ENCODE measurements around the gene CYP4F22. TPM values are rescaled to one million over a fixed set of nuclear protein-coding genes. Genes with fewer than 3 reads are reported as not detected.

The CYP4F22 gene
- total RNA-seq, 1 experiment from 2014 or later: not detected

GRCh38 chr19:15534957-15535864, 26.9 kb downstream of the CYP4F22 start:
- no peak for DNase-seq (ENCODE audit: low read depth)

DNA sequence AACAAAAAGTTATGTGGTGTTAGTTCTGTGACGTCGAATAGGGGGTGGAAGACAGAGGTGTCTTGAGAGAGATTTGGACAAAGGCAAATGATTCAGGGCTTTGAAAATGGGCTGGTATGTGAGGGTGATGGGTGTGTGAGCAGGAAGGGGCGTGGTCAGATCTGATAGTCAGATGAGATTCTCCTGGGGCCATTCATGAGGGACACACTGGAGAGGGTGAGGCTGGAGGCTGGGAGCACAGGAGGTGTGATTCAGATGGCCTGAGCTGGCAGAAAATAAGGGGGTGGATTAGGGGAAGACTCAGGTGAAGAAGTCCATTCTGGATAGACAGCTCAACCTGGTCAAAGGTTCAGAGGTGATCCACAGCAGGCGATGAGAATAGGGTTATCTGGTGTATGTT, 28.0 kb downstream of the CYP4F22 start:
- no peak for DNase-seq (ENCODE audit: low read depth)

DNA sequence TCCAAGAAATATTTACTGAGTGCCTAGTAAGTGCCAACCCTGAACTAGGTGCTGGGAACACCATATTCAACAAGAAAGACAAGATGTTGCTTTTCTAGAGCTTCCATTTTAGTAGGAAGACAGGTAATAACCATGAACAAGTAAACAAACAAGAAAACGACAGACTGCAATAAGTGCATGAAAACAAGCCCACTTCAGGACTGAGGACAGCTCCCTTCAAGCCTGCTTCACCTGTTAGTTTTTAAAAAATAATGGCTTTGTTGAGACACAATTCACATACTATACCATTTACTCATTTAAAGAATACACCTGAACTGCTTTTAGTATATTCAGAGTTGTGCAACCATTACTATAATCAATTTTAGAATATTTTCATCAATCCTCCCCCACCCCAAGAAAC, 30.4 kb downstream of the CYP4F22 start:
- no peak for DNase-seq (ENCODE audit: low read depth)

DNA sequence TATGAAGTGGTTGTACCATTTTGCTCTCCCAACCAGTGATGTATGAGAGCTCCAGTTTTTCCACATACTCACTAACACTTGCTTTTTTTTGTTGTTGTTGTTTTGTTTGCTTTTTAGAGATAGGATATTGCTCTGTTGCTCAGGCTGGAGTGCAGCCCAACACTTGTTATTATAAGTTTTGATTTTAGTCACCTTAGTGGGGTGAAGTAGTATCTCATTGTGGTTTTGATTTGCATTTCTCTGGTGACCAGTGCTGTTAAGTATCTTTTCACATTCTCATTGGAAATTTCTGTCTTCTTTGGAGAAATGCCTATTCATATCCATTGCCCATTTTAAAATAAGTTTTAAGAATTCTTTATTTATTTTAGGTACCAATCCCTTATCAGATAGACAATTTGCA, 31.3 kb downstream of the CYP4F22 start:
- DNase-seq (ENCODE audit: low read depth): no peak

DNA sequence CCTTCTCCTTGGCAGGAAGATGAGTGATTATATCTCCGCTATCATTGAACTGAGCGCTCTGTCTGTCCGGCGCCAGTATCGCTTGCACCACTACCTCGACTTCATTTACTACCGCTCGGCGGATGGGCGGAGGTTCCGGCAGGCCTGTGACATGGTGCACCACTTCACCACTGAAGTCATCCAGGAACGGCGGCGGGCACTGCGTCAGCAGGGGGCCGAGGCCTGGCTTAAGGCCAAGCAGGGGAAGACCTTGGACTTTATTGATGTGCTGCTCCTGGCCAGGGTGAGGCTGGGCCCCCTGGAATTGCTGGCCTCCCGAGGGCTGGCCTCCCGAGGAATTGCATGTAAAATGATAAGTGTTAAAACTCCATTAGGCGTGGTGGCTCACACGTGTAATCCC, 32.1 kb downstream of the CYP4F22 start:
- DNase-seq (ENCODE audit: low read depth): no peak

DNA sequence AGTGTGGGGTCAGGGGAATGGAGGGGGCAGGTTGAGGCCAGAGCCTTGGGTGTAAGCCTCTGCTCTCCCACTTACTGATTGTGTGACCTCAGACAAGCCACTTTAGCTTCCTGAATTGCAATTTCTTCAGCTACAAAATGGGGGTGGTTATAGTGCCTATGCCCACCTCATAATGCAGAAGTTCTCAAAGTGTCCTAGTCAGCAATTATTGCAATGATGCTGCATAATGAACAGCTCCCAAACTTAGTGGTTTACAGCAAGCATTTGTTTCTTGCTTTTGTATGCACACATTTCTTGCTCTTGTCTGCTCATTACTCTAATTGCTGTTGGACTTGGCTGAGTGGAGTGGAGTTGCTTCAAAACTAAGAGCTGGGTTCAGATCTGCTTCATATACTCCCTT, 36.0 kb downstream of the CYP4F22 start:
- DNase-seq (ENCODE audit: low read depth): no peak

DNA sequence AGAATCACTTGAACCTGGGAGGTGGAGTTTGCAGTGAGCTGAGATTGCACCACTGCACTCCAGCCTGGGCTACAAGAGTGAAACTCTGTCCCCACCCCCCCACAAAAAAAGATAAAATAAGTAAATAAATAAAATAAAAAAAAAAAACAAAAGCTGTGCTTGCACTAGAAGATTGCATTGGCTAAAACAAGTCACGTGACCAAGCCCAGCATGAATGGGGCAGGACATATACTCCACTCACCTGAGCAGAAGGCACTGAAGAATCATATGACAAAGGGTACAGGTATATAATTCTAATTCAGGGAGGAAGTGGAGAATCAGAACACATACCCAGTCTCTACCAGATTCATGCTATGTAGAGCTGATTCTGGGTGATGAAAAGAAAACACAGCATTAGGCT, 36.6 kb downstream of the CYP4F22 start:
- no peak for DNase-seq (ENCODE audit: low read depth)

DNA sequence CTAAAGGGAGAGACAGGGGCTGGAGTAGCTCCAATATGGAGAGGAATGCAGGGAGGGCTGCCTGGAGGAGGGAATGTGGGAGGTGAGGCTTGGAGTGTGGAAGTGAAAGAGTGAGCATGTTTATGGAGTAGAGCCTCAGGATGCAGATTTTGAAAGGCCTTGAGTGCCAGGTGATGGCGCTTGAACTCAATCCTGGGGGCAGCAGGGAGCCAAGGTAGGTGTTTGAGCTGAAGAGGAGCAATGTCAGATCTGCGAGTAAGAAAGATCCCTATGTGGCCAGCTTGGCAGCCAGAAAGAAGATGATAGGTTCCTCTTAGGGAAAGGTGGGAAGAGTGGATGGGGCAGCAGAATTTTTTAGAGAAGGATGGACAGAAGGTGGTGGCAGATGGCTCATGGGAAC, 40.3 kb downstream of the CYP4F22 start:
- no peak for DNase-seq (ENCODE audit: low read depth)

GRCh38 chr19:15549581-15549980, 41.3 kb downstream of the CYP4F22 start:
- no peak for DNase-seq (ENCODE audit: low read depth)

DNA sequence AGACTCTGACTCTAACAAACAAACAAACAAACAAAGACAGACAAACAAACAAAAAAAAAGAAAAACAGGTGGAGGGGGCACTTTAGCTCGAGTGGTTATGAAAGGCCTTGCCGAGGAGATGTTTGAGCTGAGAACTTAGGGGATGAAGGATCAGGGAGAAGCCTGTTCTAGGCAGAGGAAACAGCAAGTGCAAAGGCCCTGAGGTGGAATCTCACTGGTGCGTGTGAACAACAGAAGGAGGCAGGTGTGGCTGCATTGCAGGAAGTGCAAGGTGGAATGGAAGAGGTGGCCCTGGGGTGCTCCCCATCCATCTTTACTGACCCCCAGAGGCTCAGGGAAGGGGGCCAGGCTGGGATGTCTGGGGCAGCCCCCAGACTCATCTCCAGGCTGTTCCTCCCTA, 41.9 kb downstream of the CYP4F22 start:
- no peak for DNase-seq (ENCODE audit: low read depth)

GRCh38 chr19:15550929-15551292, 42.6 kb downstream of the CYP4F22 start:
- DNase-seq (ENCODE audit: low read depth): peak; percentile 6

DNA sequence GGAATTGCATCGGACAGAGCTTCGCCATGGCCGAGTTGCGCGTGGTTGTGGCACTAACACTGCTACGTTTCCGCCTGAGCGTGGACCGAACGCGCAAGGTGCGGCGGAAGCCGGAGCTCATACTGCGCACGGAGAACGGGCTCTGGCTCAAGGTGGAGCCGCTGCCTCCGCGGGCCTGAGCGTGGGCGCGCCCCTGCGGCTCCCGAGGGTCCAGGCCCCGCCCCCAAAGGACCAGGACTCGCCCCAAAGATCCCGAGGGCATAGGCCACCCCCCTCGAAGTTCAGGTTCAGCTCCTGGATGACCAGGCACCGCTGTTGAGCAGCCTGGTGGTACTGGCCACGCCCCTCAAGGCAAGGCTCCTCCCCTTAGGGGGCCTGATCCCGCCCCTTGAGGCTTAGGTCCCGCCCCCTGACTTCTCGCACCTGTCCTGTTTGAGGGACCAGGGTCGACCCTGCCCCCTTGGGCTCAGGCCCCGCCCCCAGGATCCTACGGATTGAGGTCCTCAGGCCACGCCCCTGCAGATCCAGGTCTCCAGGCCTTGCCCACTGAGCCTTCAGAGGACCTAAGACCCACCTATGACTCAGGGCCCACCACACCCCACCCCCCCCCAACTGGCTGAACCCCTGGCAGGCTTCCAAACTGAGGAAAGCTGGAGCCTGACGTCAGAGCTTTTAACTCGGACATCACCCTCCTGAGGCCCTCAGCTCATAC, 43.1 kb downstream of the CYP4F22 start:
- DNase-seq (ENCODE audit: low read depth): peak; percentile 30

DNA sequence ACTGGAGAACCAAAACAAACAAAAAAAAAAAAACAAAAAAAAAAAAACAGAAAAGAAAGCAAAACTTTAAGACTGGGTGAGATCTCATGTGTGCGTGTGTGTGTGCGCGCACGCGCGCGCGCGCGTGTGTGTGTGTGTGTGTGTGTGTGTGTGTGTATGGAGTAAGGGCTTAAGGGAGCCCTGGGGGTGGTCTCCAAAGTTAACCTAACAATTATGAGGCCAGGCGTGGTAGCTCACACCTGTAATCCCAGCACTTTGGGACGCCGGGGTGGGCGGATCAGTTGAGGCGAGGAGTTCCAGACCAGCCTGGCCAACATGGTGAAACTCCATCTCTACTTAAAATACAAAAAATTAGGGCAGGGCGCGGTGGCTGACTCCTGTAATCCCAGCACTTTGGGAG, 46.7 kb downstream of the CYP4F22 start:
- no peak for DNase-seq (ENCODE audit: low read depth)

DNA sequence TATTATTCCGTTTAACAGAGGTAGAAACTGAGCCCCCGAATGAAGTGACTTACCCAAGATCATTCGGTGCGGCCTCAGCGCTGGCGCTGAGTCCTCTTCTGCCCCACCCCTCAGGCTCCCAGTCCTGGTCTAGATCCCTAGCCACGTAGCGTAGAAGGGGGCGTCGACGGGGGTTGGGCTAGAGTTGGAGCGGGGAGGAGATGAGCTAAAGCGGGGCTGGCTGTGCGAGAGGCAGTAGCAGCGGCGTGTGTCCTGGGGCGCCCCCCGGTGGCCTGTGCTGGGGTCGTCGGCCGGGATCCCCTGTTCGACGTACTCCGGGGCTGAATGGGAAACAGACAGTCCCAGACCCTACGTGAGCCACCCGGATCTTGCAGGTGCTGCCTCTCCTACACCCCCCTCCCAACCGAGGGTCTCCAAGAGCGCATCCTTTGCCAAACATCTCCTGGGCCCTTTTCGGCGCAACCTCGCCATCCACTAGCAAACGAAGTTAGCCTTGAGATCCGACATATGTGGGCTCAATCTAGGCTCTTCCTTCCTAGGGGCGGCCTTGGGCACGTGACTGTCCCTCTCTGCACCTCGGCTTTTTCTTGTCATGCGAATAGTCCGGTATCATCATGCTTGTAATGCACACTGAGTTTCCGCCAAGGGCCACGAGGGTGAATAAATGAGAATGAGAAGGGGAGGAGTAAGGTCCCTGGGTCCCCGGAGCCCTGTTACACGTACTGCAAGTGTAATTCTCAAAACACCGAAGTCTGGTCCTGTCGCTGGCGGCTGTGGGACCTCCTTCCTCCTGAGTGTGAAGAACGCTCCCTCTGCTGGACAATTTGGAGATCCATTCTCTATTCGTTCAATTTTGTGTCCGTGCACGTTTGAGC, 47.7 kb downstream of the CYP4F22 start:
- peak; percentile 87 for DNase-seq (ENCODE audit: low read depth)

DNA sequence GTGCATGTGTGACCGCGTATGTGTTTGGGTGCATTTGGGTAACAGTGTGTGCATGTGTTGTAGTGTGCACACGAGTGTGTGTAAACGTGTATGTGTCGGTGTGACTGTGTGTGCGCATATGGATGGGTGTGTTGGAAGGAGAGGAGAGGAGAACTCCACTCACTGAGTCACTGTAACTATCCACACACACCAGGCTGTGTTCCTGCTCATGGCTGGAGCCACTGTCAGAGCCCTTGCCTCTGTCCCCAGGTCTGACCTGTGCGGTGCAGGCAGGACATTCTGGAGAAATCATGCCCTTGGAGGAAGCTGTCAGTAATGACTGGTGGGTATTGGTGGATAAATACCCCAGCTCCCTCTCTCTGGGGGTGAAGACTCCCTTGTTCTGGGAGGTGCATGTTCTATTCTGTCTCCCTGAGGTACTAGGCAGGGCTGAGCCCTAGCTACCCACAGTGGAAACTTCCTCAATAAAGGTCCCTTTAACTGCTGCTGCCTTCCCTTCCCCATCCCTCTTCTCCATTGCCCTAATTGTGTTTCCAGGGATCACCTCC, 48.4 kb downstream of the CYP4F22 start:
- no peak for DNase-seq (ENCODE audit: low read depth)

- DNase-seq (ENCODE audit: low read depth): no peak
These were observed 48.9 kb downstream of the CYP4F22 start for GRCh38 chr19:15557223-15557622.

DNA sequence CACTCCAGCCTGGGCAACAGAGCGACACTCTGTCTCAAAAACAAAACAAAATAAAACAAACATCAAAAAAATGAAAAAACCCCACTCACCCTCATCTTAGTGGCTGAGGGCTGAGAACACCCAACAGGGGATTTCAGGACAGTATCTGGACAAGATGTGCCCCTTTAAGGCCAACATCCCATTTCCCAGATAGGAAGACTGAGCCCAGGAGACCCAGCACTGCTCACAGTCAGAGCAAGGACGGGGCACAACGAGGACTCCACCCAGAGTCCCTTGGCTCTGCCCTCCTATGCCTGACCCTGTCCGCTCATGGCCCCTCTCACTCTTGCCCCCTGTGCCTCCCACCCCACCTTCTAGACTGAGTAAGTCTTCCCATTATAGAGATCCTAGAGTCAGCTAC, 53.8 kb downstream of the CYP4F22 start:
- DNase-seq (ENCODE audit: low read depth): no peak

DNA sequence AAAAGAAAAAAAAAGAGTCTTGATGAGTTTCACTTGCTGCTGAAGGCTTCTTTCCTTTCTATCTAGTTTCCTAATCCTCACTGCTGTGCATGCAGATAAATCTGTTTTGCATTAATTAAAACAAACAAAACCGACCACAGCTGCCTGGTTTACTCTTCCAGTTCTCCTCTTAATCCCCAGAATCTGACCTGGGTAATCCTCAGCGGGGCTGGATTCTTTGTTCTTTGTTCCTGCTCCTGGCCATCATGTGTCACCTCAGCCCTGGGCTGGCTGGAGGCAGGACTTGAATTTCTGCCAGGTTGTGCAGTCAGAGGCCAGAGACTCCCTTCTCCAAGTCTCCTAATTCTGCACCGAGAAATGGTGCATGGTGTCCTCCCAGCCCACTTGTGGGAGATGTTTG, 54.5 kb downstream of the CYP4F22 start:
- DNase-seq (ENCODE audit: low read depth): peak; percentile 70

DNA sequence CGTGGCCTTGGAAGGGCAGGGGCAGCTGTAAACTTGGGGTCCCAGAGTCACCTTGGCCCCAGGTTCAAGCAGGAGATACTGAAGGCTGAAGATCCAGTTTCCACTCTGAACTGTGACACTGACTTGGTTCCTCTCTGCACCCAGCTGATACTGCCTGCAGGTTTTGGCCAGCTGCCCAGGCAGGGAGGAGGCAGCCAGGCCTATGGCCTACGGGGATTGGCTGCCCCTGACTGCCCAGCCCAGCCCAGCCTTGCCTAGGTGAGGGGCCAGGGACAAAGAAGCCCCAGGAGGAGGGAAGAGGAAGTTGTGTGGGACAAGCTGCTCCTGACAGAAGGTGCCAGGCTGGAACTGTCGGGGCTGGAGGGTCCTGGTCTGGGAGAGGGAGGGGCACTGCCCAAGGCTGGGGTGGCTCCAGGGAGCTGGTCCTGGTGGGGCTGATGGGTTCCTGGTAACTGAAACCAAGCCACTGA, 55.0 kb downstream of the CYP4F22 start:
- DNase-seq (ENCODE audit: low read depth): peak; percentile 49

- DNase-seq (ENCODE audit: low read depth): no peak
These were observed 55.6 kb downstream of the CYP4F22 start for GRCh38 chr19:15563931-15564330.

DNA sequence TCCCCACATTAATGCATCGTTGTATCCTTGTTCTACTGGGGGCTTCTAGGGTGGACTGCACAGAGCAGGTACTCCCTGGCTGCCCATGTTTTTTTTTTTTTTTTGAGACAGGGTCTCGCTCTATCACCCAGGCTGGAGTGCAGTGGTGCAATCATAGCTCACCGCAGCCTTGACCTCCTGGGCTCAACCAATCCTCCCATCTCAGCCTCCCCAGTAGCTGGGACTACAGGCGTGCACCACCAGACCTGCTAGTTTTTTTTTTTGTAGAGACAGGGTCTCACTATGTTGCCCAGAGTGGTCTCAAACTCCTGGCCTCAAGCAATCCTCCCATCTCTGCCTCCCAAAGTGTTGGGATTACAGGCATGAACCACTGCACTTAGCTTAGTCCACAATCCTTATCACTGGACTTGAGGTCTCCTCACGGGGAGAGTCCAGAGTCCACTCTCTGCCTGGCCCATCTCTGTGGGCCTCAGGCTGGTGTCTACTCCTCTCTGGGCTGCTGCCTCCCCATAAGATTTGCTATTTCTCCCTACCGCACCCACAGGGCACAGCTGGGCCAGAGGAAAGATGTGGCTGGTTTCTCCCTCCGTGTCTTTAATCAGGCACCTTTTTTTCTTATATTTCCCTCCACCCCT, 56.3 kb downstream of the CYP4F22 start:
- DNase-seq (ENCODE audit: low read depth): no peak
